T1000 (cell line): ENCODE measurements around the gene SFXN3.

Experiments
- DNase-seq: peaks from one replicate; lab custom pipeline; 2025; ENCODE audit warnings: mixed read lengths; lab: John Stamatoyannopoulos, UW

SFXN3 gene, protein sequence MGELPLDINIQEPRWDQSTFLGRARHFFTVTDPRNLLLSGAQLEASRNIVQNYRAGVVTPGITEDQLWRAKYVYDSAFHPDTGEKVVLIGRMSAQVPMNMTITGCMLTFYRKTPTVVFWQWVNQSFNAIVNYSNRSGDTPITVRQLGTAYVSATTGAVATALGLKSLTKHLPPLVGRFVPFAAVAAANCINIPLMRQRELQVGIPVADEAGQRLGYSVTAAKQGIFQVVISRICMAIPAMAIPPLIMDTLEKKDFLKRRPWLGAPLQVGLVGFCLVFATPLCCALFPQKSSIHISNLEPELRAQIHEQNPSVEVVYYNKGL

DNA sequence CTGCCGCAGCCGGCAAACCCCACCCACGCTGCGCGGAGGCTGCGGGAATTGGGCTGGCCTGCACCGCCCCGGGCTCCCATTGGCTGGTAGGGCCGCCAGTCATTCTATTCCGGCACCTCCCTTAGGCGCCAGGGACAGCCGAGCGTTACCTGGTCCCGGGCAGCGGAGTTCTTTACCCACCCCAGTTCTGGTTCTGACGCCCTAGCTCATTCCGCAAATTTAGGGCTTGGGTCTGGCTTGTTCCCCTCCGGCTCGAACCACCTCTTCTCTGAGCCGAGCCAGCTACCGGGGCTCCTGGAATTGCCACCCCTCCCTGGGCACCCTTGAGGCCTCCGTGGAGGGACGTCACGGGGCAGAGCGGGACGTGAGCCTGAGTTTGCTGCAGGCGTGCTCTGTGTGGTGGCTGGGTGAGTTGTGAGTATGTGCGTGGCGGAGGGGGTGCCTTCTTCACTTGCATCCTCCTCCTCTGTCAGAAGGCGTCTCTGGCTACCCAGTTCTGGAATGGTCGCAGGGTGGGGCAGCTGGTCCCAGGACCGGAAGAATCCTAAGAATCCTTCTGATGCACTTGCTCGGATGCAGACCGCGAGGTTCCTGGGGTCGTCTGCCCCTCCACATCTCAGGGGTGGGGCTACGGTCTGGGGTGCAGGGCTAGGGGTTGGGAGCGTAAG, at the start of gene SFXN3, which contains the start of gene PDZD7:
SFXN3 (plus strand) TSS at position 107 of the 668 bp plus-strand sequence. CDS start 3,461 bp downstream, outside the sequence.
PDZD7 (minus strand) TSS at position 2 of the 668 bp plus-strand sequence. CDS start 910 bp downstream, outside the sequence.
- DNase-seq: peak; percentile 87

DNA sequence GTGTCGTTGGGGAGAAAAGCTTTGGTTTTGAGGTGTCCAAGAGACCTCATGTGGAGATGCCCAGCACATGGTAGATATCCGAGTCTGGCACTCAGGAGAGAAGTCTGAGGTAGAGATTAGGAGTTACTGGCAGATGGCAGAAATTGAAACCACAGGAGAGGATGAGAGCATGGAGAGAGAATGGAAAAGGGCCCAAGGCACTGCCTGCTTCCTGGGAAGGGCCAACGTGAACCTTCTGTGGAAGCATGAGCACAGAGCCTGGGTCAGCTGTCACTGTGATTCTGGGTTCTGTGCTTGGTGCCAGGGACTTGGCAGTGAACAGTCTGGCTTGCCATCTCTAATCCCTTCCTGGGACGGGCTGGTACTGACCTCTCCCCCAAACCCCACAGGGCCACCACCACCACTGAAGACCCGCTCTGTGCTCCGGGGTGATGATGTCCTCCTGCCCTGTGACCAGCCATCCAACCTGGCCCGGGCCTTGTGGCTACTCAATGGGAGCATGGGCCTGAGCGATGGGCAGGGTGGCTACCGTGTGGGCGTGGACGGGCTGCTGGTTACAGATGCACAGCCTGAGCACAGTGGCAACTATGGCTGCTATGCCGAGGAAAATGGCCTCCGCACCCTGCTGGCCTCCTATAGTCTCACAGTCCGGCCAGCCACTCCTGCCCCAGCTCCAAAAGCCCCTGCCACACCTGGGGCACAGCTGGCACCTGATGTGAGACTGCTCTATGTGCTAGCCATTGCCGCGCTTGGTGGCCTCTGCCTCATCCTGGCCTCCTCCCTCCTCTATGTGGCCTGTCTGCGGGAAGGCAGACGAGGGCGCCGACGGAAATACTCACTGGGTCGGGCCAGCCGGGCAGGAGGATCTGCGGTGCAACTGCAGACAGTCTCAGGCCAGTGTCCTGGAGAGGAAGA, 47.9 kb upstream of the SFXN3 start:
- DNase-seq: no peak

DNA sequence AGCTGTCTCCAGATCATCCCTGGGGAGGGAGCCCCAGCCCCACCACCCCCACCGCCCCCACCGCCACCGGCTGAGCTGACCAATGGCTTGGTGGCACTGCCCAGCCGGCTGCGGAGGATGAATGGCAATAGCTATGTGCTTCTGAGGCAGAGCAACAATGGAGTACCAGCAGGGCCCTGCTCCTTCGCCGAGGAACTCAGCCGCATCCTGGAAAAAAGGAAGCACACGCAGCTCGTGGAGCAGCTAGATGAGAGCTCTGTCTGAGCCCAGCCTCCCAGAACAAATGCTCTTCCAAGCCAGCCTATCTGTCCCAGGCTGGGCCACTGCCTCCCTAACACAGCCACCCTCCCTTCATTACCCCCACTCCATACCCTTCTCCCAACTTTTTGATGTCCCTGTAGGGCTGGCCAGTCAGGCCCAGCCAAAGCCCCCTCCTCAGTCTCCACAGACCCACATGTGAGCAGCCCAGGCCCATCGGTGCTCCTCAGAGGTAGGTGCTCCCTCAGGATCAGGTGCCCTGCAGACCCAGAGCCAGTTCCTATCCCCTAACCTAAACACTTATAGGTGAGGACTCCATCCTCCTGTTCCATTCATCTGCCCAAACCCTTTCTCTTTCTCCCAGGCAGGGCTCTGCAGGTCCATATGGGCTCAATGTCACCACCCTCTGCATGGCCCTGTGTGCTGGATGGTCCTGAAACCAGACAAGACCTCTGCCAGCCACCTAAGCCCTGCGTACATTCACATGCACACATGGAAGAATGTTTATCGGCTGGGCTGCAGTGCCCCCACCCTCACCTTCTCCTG, 47.0 kb upstream of the SFXN3 start:
- no peak for DNase-seq

DNA sequence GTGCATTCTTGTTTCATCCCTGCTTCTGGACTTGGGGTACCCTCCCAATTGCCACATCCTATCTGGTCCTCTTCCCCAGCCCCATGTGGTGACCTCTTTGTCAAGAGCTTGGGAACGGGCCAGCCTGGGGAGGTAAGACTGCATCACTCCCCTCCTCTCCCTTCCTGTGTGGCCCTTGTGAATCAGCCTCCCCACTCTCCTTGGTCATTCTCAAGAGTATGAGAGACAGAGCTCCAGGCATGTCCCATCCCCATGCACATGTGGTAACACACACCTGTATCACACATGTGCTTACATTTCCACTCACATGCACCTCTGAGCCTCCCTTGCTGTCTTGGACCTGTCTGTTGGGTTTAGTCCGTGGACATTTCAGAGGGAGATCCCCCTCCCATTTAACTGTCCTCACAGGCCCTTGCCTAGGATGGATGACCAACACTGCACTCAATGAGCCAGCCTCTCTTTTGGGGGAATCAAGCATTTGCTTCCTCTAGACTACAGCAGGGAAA, 46.3 kb upstream of the SFXN3 start:
- DNase-seq: no peak

DNA sequence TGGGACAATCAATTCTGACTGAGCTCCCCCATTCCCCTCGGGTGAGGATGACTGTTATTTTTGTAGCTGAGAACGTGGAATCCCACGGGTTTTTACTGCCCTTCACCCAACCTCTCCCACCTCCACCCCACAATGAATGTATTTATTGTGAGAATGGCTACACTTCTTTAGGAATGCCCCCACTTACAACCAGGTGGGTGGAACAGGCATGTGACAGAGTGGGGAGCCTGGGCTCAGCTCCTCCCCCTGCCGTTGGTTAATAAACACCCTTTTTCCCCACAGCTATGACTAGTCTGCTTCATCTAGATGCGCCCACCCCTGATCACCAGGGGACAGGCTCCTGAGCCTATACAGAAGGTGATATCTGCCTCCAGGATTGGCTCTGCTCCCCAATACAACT, 45.7 kb upstream of the SFXN3 start:
- no peak for DNase-seq

DNA sequence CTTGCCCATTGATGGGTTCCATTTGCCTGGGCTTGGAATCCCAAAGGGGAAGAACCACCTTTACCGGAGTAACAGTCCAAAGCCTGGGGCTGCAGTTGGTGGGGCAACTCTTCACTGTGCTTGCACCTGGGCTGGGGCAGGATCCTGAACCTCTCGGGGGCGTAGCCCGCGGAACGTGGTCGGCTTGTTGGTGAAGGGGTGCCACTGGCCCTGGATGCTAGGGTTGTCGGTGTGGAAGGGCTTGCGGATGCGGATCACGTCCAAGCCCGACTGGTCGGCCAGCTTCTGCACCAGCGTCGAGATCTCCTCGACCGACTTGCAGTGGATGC, 44.4 kb upstream of the SFXN3 start:
- no peak for DNase-seq

DNA sequence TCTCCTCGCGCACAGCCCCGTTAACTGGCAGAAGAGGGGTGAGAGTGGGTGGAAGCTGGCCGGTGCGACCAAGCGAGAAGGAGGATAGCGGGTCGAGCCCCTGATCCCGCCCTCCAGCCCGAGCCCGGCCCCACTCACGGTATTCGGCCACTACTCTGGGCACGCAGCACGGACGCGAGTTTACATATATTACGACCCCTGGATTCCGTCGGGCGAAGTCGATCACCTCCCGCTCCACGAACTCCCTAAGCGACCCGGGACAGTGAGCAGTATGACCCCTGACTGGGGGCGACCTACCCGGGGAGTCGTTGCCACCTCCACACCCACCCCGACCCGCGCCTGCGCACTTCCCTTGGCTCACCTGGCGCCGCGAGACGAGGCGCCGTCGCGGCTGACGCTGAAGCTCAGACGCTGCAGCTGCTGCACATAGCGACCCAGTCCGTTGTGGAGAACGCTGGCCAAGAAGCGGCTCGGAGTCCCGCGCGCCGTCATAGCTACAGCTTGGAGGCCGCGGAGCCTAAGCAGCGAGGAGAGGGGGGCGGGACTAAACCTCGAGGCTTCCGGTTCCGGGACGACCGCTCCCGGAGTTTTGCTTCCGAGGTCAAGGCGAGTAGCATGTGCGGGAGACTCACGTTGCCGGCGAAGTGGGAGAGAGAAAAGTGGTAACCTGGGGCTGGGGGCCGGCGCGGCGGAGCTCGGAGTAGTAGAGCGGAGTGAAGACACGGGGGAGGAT, 43.9 kb upstream of the SFXN3 start, which contains the start of the genes MRPL43 and TWNK:
MRPL43 (minus strand) TSS at position 546 of the 733 bp plus-strand sequence; CDS start at position 492, 54 bp downstream.
TWNK (plus strand) TSS at position 592 of the 733 bp plus-strand sequence. CDS start 668 bp downstream, outside the sequence.
- DNase-seq: peak; percentile 62

DNA sequence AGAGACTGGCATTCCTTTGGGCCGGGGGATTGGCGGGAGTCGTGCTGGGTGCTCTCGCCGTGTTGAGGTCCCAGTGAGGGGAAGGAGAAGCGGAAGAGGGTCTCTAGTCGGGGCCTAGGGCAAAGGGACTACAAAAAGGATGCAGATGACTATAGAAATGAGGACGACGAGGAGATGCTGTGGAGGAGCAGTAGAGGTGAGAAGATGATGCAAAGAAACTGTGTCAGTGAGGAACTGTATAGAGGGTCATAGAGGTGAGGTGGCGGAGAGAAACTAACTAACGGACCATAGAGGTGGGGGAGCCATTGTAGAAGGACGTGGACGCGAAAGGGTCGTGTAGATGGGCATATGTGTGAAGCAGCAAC, 43.4 kb upstream of the SFXN3 start:
- DNase-seq: no peak

DNA sequence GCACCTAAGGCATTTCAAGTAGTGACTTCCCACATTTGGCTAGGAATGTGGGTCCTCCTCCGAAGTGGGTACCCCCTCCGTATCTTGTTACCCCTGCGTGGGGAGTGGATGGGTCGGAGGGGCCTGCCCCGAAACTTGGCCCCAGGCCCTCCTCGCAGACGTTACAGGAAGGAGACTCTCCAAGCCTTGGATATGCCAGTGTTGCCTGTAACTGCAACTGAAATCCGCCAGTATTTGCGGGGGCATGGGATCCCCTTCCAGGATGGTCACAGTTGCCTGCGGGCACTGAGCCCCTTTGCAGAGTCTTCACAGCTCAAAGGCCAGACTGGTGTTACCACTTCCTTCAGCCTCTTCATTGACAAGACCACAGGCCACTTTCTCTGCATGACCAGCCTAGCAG, 42.9 kb upstream of the SFXN3 start:
- no peak for DNase-seq

DNA sequence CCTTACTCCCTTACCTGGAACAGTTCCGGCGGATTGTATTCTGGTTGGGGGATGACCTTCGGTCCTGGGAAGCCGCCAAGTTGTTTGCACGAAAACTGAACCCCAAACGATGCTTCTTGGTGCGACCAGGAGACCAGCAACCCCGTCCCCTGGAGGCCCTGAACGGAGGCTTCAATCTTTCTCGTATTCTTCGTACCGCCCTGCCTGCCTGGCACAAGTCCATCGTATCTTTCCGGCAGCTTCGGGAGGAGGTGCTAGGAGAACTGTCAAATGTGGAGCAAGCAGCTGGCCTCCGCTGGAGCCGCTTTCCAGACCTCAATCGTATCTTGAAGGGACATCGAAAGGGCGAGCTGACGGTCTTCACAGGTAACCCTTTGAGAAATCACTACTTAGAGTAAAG, 41.9 kb upstream of the SFXN3 start:
- DNase-seq: no peak

DNA sequence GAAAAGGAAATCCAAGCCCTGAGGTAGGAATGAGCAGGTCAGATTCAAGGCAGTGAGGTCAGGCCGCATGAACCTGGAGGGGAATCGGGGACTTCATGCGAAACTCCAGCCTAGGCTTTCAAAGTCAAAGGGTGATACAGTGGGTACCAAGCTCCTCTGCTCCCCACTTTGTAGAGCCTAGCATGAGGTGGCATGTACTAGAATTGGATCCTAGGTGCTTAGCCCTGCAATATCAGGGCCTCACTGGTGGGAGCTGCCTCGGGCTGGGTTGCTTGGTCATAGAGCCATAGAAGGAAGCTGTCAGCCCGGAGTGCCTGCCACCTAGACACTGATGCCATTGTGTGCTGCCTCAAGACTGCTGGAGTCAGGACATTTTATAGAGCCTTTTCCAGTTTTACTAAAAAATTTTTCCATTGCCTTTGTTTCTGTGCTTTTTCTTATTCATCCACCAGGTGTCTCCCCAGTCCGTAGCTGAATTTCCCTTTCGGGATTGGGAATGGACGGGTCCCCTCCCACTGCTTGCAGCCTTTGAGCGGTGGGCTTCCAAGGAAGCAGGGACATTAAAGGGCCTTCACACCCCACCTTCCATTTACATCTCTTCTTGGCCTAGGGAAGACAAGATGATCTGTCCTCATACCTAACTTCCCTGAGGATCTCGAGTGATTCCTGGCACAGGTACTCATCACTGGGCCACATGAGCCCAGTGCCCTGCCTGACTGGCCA, 36.9 kb upstream of the SFXN3 start:
- DNase-seq: no peak

DNA sequence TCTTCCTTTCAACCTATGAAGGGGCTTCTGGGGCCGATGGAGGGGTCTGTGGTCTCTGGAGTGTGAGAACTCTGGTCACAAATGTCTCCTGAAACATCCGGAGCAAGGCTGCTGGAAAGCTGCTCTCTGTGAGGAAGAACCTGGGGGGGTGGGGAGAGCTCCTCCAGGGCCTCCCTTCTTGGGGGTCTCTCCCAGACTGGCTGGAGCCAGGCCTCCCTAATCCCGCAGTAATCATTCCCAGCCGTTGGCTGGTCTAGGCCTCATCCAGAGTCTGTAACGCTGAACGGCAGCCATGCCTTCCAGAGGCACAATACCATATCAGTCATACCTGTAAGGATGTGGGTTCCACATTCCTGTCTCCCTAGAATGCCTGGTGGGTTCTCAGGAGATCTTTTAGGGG, 35.9 kb upstream of the SFXN3 start:
- DNase-seq: no peak

DNA sequence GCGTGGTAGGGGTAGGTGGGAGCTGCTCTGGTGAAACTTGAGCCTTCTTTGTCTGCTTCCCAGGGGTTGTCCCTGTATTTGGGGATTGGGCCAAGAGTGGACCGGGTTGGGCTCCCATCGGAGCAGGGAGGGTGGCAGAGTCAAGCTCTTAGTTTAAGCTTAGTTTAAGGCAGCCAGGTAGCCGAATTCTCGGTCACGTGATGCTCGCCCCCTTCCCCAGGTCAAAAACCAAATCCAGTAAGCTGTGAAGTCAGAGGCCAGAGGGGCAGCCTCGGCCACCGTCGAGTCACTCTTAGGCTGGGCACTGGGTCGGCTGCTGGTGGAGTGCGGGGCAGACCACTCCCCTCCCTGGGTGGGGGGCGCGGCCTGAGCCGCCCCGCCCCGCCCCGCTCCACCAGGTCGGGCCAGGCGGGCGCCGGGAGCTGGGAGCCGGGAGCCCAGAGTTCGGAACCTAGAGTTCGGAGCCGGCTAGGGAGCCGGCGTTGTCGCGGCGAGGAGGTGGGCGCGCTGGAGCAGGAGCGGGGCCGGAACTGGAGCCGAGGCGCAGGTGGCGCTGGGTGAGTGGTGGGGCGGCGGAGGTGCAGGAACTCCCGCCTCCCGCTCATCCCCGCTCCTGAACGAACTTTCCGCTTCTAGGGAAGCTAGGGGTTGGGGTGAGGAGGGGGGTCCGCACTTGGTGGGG, 34.2 kb upstream of the SFXN3 start:
- no peak for DNase-seq

DNA sequence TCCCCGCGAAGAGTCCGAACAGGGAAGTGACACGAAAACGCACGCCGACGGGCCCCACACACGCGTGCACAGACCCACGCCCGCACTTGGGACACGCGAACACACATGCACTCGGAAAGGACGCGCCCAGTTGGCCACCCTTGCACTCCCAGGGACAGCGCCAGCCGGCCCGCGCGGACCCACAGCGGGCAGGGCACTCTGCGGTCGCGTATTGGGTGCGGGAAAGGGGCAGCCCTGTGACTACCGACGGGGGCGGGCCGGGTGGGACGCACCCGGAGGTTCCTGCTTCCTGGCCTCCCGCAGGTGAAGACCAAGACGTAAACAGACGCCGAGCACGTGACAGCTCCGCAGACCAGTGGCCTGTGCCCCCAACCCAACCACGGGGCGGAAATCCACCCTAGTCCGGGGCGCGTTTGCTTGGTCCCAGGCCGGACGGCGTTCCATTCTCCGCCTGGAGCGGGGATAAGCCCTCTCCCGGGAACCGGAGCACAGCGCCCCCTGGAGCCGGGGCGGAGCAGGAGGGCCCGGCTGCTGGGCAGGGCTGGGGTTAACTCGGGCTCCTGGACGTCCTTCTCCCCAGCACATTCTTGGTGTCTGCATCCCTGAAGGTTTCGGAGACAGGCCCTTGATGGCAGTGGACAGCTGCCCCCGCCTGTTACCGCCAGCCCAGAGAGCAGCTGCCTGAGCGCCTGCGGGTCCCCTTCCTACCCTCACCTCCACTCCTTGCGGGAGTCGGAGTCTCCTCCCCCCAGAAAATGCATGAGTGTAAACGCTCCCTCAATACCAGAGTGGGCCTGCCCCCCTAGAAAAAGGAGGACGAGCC, 33.5 kb upstream of the SFXN3 start:
- DNase-seq: peak; percentile 78

DNA sequence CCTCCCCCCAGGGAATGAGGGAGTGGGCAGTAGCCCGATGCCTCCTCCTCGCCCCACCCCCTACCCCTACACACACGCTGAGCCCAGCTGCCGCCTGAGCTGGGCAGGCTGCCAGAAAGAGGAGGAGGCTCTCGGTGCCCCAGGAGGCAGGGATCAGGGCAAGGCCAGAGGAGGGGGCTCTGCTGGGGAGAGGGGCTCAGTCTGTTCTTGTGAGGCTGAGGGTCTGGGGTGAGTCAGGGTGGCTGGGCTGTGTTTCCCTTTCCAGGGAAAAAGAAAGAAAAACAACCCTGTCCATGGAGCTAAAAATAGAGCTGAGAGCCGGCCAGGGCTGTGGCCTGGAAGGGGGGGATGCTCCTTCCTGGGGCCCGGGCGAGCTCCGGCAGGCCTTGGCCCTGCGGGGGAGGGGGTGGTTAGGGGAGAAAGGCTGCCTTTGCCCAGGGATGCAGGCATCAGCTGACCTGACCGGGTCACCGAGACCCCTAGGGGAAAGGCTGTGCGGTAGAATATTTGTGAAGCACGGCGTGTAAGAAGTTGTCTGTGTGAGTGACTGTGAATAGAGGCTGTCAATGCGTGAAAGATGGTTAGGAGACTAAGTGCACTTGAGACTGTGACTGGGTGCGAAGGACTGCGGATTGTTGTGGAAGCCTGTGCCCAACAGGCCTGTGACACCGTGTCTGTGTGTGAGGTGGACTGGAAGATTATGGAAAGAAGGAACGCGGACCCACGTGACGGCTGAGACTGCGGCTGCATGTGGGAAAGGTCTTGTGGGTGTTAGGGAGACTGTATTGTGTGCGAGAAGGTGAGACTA, 32.6 kb upstream of the SFXN3 start:
- peak; percentile 53 for DNase-seq

DNA sequence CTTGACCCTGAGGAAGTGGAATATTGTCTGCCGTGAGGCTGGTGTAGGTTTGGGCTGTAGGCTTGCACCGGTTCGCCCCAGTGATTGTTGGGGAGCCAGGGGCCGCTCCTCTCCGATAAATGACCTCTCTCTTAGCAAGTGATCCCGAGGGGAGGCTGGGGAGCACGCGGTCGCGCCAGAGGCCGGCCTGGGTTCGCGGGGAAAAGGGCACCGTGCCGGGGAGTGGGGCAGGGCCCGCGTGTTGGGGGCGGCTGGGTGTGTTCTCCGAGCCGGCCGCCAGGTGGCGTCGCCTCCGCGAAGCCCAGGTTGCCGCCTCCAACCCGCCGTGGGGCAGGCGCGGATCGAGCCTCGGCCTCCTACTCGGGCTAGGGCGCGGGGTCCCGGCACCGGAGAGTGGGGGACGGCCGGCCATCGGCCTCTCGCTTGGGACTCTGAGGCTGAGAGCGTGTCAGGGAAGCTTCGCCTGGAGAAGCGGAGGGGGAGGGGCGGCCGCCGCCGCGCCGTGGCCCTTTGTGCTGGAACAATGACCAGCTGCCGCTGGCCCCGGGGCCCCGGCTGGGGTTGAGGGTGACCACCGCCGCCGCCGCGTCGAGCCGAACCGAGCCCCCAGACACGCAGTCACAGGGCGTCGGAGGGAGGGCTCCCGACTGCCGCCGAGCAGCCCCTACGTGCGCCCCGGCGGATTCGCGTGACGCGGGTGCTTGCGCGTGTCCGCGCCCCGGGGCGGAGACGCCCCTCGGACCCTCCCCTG, 31.9 kb upstream of the SFXN3 start:
- DNase-seq: peak; percentile 63

DNA sequence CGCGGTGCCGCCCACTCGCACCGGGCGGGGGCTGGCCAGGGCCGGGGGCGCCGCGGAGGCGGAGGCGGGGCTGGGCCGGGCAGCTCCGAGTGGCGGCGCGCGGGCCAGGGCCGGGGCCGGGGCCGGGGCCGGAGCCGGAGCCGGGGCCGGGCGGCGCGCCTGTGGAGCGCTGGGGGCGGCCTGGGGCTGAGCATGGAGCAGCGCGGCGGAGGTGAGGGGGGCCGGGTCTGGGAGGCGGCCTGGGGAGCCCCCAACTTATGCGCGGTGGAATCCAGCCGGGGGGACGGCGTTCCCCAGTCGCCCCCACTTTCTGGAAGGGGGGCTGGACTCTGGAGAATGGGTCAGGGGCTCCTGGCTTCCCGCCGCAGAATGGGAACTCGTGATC, 31.3 kb upstream of the SFXN3 start, which contains the start of gene LZTS2:
LZTS2 (plus strand) TSS at position 67 of the 385 bp plus-strand sequence. CDS start 2,731 bp downstream, outside the sequence.
- no peak for DNase-seq
